Neural cell (in vitro differentiated cells): ENCODE results near the gene POLL.

ENCODE experiments used
- EZH2 ChIP-seq: fragments of 200-600, 300-800 bp; shearing (Covaris generic), sonication (generic); IDR thresholded peaks from 2 replicates; pipeline ENCODE4 v1.6.1; 2014; ENCODE audit warnings: antibody characterized with exemption, low read length, borderline replicate concordance, mild to moderate bottlenecking; ENCODE audit not compliant: insufficient read depth, poor library complexity, severe bottlenecking
- TF ChIP-seq, protein P1 (sequence below): fragments of 450-650 bp; IDR thresholded peaks from 2 replicates; pipeline ENCODE4 v1.5.1; 2014; ENCODE audit warnings: antibody characterized with exemption, mild to moderate bottlenecking, moderate library complexity; ENCODE audit not compliant: poor library complexity, severe bottlenecking

DNA sequence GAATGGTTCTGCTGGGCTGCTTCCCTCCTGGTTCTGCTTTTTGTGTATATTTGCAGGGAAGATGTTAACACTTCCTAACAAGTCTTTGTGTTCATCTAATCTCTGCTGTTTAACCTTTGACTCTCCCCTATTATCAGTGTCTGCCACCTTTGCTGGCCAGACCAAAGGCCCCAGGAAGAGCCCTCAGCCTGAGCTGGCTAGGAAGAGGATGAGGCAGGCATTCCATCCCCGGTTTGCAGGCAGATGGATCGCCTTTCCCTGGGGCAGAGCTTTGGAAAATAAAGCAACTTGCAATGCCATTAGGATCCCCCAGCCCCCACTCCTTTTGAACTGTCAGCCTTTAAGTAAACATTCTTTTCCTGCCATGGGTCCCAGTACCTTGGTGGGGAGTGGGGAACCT is 19.1 kb upstream of the POLL start:
- TF ChIP-seq, protein P1, sequence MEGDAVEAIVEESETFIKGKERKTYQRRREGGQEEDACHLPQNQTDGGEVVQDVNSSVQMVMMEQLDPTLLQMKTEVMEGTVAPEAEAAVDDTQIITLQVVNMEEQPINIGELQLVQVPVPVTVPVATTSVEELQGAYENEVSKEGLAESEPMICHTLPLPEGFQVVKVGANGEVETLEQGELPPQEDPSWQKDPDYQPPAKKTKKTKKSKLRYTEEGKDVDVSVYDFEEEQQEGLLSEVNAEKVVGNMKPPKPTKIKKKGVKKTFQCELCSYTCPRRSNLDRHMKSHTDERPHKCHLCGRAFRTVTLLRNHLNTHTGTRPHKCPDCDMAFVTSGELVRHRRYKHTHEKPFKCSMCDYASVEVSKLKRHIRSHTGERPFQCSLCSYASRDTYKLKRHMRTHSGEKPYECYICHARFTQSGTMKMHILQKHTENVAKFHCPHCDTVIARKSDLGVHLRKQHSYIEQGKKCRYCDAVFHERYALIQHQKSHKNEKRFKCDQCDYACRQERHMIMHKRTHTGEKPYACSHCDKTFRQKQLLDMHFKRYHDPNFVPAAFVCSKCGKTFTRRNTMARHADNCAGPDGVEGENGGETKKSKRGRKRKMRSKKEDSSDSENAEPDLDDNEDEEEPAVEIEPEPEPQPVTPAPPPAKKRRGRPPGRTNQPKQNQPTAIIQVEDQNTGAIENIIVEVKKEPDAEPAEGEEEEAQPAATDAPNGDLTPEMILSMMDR = no peak
- TF ChIP-seq EZH2 = no peak
